Stomach (tissue), 9 donors: ENCODE measurements around the gene KIF17. TPM values are rescaled to one million over a fixed set of nuclear protein-coding genes. Genes with fewer than 3 reads are reported as not detected.
A peak's percentile ranks its signal among the peaks of the same experiment; 100 is the strongest.

Experiments used
- DNase-seq, 2 donors: peaks; one replicate each; pipeline versions ENCODE4 v3.0.0 to v3.0.0-alpha.2; 2013 to 2019
- H3K27ac ChIP-seq, 5 donors: fragments of 200-600 bp in 4 of 5; sonication (generic) in 4 of 5; one replicate each; pipeline ENCODE4 v1.5.1; 2013 to 2019; ENCODE audit warnings: mild to moderate bottlenecking in 1 of 5, moderate library complexity in 1 of 5
- H3K27me3 ChIP-seq, 3 donors: fragments of 200-600 bp; sonication (generic); one replicate each; pipeline ENCODE4 v1.5.1; 2017 to 2019; ENCODE audit warnings: mixed run types in 1 of 3
- H3K36me3 ChIP-seq, 4 donors: fragments of 200-600 bp; sonication (generic); 1 replicate in 3 of 4; 2 replicates in 1 of 4; pipeline ENCODE4 v1.5.1; 2016 to 2019
- H3K4me1 ChIP-seq, 4 donors: fragments of 200-600 bp; sonication (generic); one replicate each; pipeline ENCODE4 v1.5.1; 2016 to 2019
- H3K4me3 ChIP-seq, 4 donors: fragments of 200-600 bp; sonication (generic) in 3 of 4; one replicate each; pipeline ENCODE4 v1.5.1; 2016 to 2019; ENCODE audit warnings: mild to moderate bottlenecking in 1 of 4
- H3K9me3 ChIP-seq, 4 donors: fragments of 200-600 bp; sonication (generic); one replicate each; pipeline ENCODE4 v1.5.1; 2016 to 2019
- CTCF ChIP-seq, 7 experiments: fragments of 450-650 bp in 4 of 7; fragments of 200-600 bp in 3 of 7; sonication (generic) in 3 of 7; IDR thresholded peaks; one replicate each; pipeline ENCODE4 v1.5.1; 2016 to 2019; ENCODE audit warnings: antibody characterized with exemption in 7 of 7, control low read depth in 2 of 7, mild to moderate bottlenecking in 1 of 7
- EP300 ChIP-seq: sonication (generic); formaldehyde crosslinking; IDR thresholded peaks from one replicate; pipeline ENCODE4 v1.6.1; 2017; ENCODE audit warnings: antibody characterized with exemption
- POLR2A ChIP-seq, 4 donors: fragments of 450-650 bp; IDR thresholded peaks; one replicate each; pipeline ENCODE4 v1.6.1; 2016; ENCODE audit warnings: antibody characterized with exemption in 4 of 4, control low read depth in 2 of 4, mild to moderate bottlenecking in 1 of 4, moderate library complexity in 1 of 4
- POLR2AphosphoS5 ChIP-seq, 3 donors: sonication (generic); formaldehyde crosslinking; IDR thresholded peaks; one replicate each; pipeline ENCODE4 v1.6.1; 2016; ENCODE audit warnings: antibody characterized with exemption in 3 of 3
- WGBS, 5 donors: extraction: QIAGEN DNeasy Blood & Tissue Kit in 3 of 5; methylation state at CpG; one replicate each; pipeline versions ENCODE4 v1.1.5 to v1.1.7; 2013 to 2018; 5-methylcytosine and 5-hydroxymethylcytosine counted together
- intact Hi-C: fragments of 100-400 bp; cut with DNase I; formaldehyde crosslinking; loops from one replicate; pipeline ENCODE4 v1.15.1; 2023; ENCODE audit warnings: low total_unique reads
- polyA plus RNA-seq, 3 donors: library from polyadenylated mRNA; stranded (reverse); fragments of 200-250 nt; gene quantifications; one replicate each; pipeline ENCODE4 v1.2.3, GENCODE V29; 2013
- total RNA-seq, 5 donors: library from RNA; depleted of rRNA; stranded (reverse); fragments of >200 nt; gene quantifications; one replicate each; pipeline versions ENCODE4 v1.1.0 to v1.2.3, GENCODE V29; 2014 to 2016
- donor health status: healthy with polysubstance abuse.
- donor health status: Bipolar disorder and iron deficiency.
- donor health status: healthy.

KIF17 gene
- total and polyA plus RNA-seq, 8 donors, result 0.56 to 1.5 (median 1.3) TPM; not detected in 3

- peaks cover 0 to 5% (median 0%) of the 10 kb centered on the region in 3 donors for H3K27me3 ChIP-seq
- TF ChIP-seq CTCF (IDR thresholded peaks at IDR 0.05) (no peak), POLR2A (IDR thresholded peaks at IDR 0.05) (no peak), POLR2AphosphoS5 (IDR thresholded peaks at IDR 0.05) (no peak), EP300 (no peak)
- H3K4me1 ChIP-seq, result peaks cover 0 to 10% (median 2%) of the 10 kb centered on the region in 4 donors
- no peak for DNase-seq
- H3K9me3 ChIP-seq, result no peaks in the 10 kb centered on the region
- 73 to 96% (median 87%) methylated on average over 6 of the region's 6 CpGs for WGBS, 5 donors
- no peaks in the 10 kb centered on the region for H3K36me3 ChIP-seq
- intact Hi-C loops, result no loop called here
- no peak overlapping the region for H3K4me3 ChIP-seq
- H3K27ac ChIP-seq, result no peak overlapping the region
These were observed 96.8 kb downstream of the KIF17 start for GRCh38 chr1:20621012-20621411.

- Histone ChIP-seq H3K36me3 (no peaks in the 10 kb centered on the region), H3K4me1 (peaks cover 0 to 11% (median 3%) of the 10 kb centered on the region in 4 donors), H3K9me3 (no peaks in the 10 kb centered on the region), H3K27me3 (peaks cover 0 to 5% (median 0%) of the 10 kb centered on the region in 3 donors), H3K27ac (no peak overlapping the region), H3K4me3 (no peak overlapping the region)
- WGBS, 5 donors, result 63 to 84% (median 82%) methylated on average over 1 of the region's 1 CpG
- TF ChIP-seq POLR2AphosphoS5 (IDR thresholded peaks at IDR 0.05) (no peak), EP300 (no peak), POLR2A (IDR thresholded peaks at IDR 0.05) (no peak), CTCF (IDR thresholded peaks at IDR 0.05) (no peak)
- DNase-seq, result no peak
- intact Hi-C loops, result no loop called here
These were observed 97.8 kb downstream of the KIF17 start for GRCh38 chr1:20619999-20620398.

GRCh38 chr1:20618550-20618949, 99.3 kb downstream of the KIF17 start:
- Histone ChIP-seq H3K4me1 (peaks cover 0 to 19% (median 8%) of the 10 kb centered on the region in 4 donors), H3K4me3 (no peak overlapping the region), H3K27ac (no peak overlapping the region), H3K9me3 (no peaks in the 10 kb centered on the region), H3K36me3 (no peaks in the 10 kb centered on the region), H3K27me3 (no peaks in the 10 kb centered on the region)
- DNase-seq, result no peak
- intact Hi-C loops, result no loop called here
- 51 to 68% (median 59%) methylated on average over 4 of the region's 4 CpGs for WGBS, 5 donors
- no peak for TF ChIP-seq POLR2A (IDR thresholded peaks at IDR 0.05)
- TF ChIP-seq CTCF (IDR thresholded peaks at IDR 0.05), result no peak
- no peak for TF ChIP-seq EP300
- no peak for TF ChIP-seq POLR2AphosphoS5 (IDR thresholded peaks at IDR 0.05)

- intact Hi-C loops, result no loop called here
- TF ChIP-seq POLR2A (IDR thresholded peaks at IDR 0.05) (no peak), EP300 (no peak), POLR2AphosphoS5 (IDR thresholded peaks at IDR 0.05) (no peak), CTCF (IDR thresholded peaks at IDR 0.05) (no peak)
- Histone ChIP-seq H3K9me3 (no peaks in the 10 kb centered on the region), H3K4me3 (no peak overlapping the region), H3K4me1 (peaks cover 0 to 21% (median 10%) of the 10 kb centered on the region in 4 donors), H3K27ac (peak overlapping the region in 1 of 5 donors; percentile 16), H3K27me3 (no peaks in the 10 kb centered on the region), H3K36me3 (no peaks in the 10 kb centered on the region)
- DNase-seq, result no peak
- 67 to 78% (median 75%) methylated on average over 3 of the region's 3 CpGs for WGBS, 5 donors
These were observed 100.8 kb downstream of the KIF17 start for GRCh38 chr1:20616847-20617487.
